PC-3 (cell line): ENCODE data around the gene PNMA6A. TPM values are rescaled to one million over a fixed set of nuclear protein-coding genes. Genes with fewer than 3 reads are reported as not detected.
"Not testable (repeated sequence)": the region's sequence is repeated elsewhere in the genome, so short reads cannot be mapped to it uniquely, and the experiment has no call there.

Experiments used
- ATAC-seq: fragments of 200-7000 bp; cut with Tn5 transposase; 2 replicates; pipeline ENCODE4 v1.9.1; 2020; ENCODE audit warnings: mild to moderate bottlenecking, moderate library complexity
- BruUV-seq: library from RNA; stranded (reverse); fragments of 400-500 nt; replicated peaks from 2 replicates; lab custom pipeline; 2021; lab: Mats Ljungman, UMichigan
- CTCF ChIA-PET: fragments of 300-600 bp; sonication (Branson Sonifier 250); formaldehyde crosslinking; loops from one replicate; lab custom pipeline; 2022; ENCODE audit warnings: antibody characterized with exemption; lab: Charles Lee
- POLR2A ChIA-PET: fragments of 300-600 bp; sonication (Branson Sonifier 250); formaldehyde crosslinking; loops from one replicate; lab custom pipeline; 2022; ENCODE audit warnings: antibody characterized with exemption; ENCODE audit not compliant: unreplicated experiment; lab: Charles Lee
- DNase-seq: peaks from one replicate; pipeline ENCODE4 v3.0.0-alpha.2; 2015
- H2AFZ ChIP-seq: fragments of 300-600 bp; sonication (generic); 2 replicates; pipeline ENCODE4 v1.6.0; 2016; ENCODE audit warnings: antibody characterized with exemption, low read length
- H3F3A ChIP-seq: fragments of 300-600 bp; sonication (generic); one replicate; pipeline ENCODE4 v1.6.0; 2017; ENCODE audit warnings: antibody characterized with exemption, low read length, control low read depth, mild to moderate bottlenecking; ENCODE audit not compliant: unreplicated experiment
- H3K27ac ChIP-seq: fragments of 300-600 bp; sonication (generic); 2 replicates; pipeline ENCODE4 v1.5.1; 2016; ENCODE audit warnings: mild to moderate bottlenecking, low read length
- H3K27me3 ChIP-seq: fragments of 300-600 bp; sonication (generic); 2 replicates; pipeline ENCODE4 v1.6.1; 2016; ENCODE audit warnings: low read length, mixed read lengths
- H3K36me3 ChIP-seq: fragments of 300-600 bp; sonication (generic); 2 replicates; pipeline ENCODE4 v1.6.1; 2016; ENCODE audit warnings: low read depth, mixed run types, low read length, mixed read lengths
- H3K4me1 ChIP-seq: fragments of 300-600 bp; sonication (generic); 2 replicates; pipeline ENCODE4 v1.5.1; 2016; ENCODE audit warnings: low read length; ENCODE audit not compliant: insufficient read depth
- H3K4me2 ChIP-seq: fragments of 300-600 bp; sonication (generic); 2 replicates; pipeline ENCODE4 v1.6.0; 2016; ENCODE audit warnings: low read length
- H3K4me3 ChIP-seq: fragments of 300-600 bp; sonication (generic); 2 replicates; pipeline ENCODE4 v1.5.1; 2016; ENCODE audit warnings: mild to moderate bottlenecking, low read length, mixed read lengths
- H3K79me2 ChIP-seq: fragments of 300-600 bp; sonication (generic); 2 replicates; pipeline ENCODE4 v1.6.1; 2017; ENCODE audit warnings: low read length, mixed read lengths
- H3K9ac ChIP-seq: fragments of 300-600 bp; sonication (generic); 2 replicates; pipeline ENCODE4 v1.6.0; 2016; ENCODE audit warnings: mild to moderate bottlenecking, low read length
- H3K9me2 ChIP-seq: fragments of 300-600 bp; sonication (generic); replicated peaks from 2 replicates; pipeline ENCODE4 v1.6.1; 2016; ENCODE audit warnings: mixed run types, low read length, mixed read lengths
- H3K9me3 ChIP-seq: fragments of 300-600 bp; sonication (generic); 2 replicates; pipeline ENCODE4 v1.6.1; 2016; ENCODE audit warnings: low read length, mixed read lengths
- H4K20me1 ChIP-seq: fragments of 300-600 bp; sonication (generic); 2 replicates; pipeline ENCODE4 v1.6.1; 2016; ENCODE audit warnings: low read length, mixed read lengths
- CTCF ChIP-seq: fragments of 300-600 bp; sonication (generic); conservative IDR thresholded peaks from 2 replicates; pipeline ENCODE4 v1.5.1; 2017; ENCODE audit warnings: antibody characterized with exemption, low read depth, mild to moderate bottlenecking, low read length
- EZH2 ChIP-seq: fragments of 300-600 bp; sonication (generic); IDR thresholded peaks from one replicate; pipeline ENCODE4 v1.6.1; 2017; ENCODE audit warnings: antibody characterized with exemption, mild to moderate bottlenecking, low read length; ENCODE audit not compliant: unreplicated experiment
- EZH2phosphoT487 ChIP-seq: fragments of 300-600 bp; sonication (generic); IDR thresholded peaks from 2 replicates; pipeline ENCODE4 v1.6.1; 2018; ENCODE audit warnings: mild to moderate bottlenecking, antibody characterized with exemption, low read length, borderline replicate concordance
- intact Hi-C: fragments of 100-400 bp; cut with micrococcal nuclease; formaldehyde crosslinking; loops from 2 replicates; pipeline ENCODE4 v1.9.0; 2023
- total RNA-seq: library from RNA; depleted of rRNA; stranded (reverse); fragments of >200 nt; gene quantifications from 2 replicates; pipeline ENCODE4 v1.2.3, GENCODE V29; 2014

Gene PNMA6A
- total RNA-seq, 1 experiment from 2014 or later: not detected

GRCh38 chrX:153102418-153102817 is 30.2 kb downstream of the PNMA6A start:
- H3K9me2 ChIP-seq: no peaks in the 10 kb centered on the region
- no peaks in the 10 kb centered on the region for H3K9me3 ChIP-seq
- no peak for ATAC-seq
- ChIA-PET CTCF (no interaction called here), POLR2A (no interaction called here)
- H3F3A ChIP-seq: no peaks in the 10 kb centered on the region
- H3K27me3 ChIP-seq: no peaks in the 10 kb centered on the region
- no peaks in the 10 kb centered on the region for H4K20me1 ChIP-seq
- TF ChIP-seq CTCF: no peak
- no peak for TF ChIP-seq EZH2
- no peak for TF ChIP-seq EZH2phosphoT487
- no peaks in the 10 kb centered on the region for H3K79me2 ChIP-seq
- H3K27ac ChIP-seq: no peak overlapping the region
- no peak overlapping the region for H3K4me2 ChIP-seq
- no TSS peak for BruUV-seq
- no peak overlapping the region for H3K9ac ChIP-seq
- H3K4me1 ChIP-seq: no peaks in the 10 kb centered on the region
- no peaks in the 10 kb centered on the region for H3K36me3 ChIP-seq
- intact Hi-C loops: no loop called here
- DNase-seq: peak; percentile 4
- H3K4me3 ChIP-seq: no peak overlapping the region
- no peak overlapping the region for H2AFZ ChIP-seq

- H3F3A ChIP-seq, H3K27ac ChIP-seq, H2AFZ ChIP-seq, H3K4me2 ChIP-seq, intact Hi-C loops, ATAC-seq, H3K79me2 ChIP-seq, H3K9ac ChIP-seq, H3K36me3 ChIP-seq, H3K9me2 ChIP-seq, H3K27me3 ChIP-seq, H4K20me1 ChIP-seq, H3K4me3 ChIP-seq, CTCF ChIA-PET, H3K9me3 ChIP-seq, POLR2A ChIA-PET, BruUV-seq, H3K4me1 ChIP-seq, DNase-seq: not testable (repeated sequence)
Observed at GRCh38 chrX:153104959-153105358, 32.7 kb downstream of the PNMA6A start.

DNA sequence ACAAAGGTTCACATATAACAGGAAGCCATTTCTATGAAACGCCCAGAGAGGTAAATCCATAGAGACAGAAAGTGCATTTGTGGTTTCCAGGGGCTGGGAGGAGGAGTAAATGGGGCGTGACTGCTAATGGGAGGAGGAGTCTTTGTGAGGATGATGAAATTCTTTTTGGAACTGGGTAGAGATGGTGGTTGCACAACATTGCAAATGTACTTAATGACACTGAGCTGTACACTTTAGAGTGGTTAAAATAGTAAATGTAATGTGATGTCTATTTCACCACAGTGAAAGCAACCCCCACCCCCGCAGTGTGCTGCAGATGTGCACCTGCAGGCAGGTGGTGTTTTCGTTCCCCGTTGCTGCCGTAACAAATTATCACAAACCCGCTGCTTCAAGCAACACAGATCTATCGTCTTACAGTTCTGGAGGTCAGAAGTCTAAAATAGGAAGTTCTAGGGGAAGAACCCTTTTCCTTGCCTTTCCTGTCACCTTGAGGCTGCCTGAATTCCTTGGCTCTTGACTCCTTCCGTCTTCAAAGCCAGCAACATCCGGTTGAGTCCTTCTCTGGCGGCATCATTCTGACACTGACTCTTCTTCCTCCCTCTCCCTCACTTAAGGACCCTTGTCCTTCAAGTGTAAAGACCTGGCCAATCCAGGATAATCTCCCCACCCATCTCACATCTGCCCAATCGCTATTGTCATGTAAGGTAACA is 34.0 kb downstream of the PNMA6A start:
- H3F3A ChIP-seq, H3K4me3 ChIP-seq, H3K9ac ChIP-seq, H4K20me1 ChIP-seq, DNase-seq, H3K36me3 ChIP-seq, BruUV-seq, ATAC-seq, H3K79me2 ChIP-seq, H3K4me1 ChIP-seq, H3K9me2 ChIP-seq, H3K4me2 ChIP-seq, intact Hi-C loops, H3K27ac ChIP-seq, H2AFZ ChIP-seq, H3K27me3 ChIP-seq, CTCF ChIA-PET, H3K9me3 ChIP-seq, POLR2A ChIA-PET: not testable (repeated sequence)

- H4K20me1 ChIP-seq, intact Hi-C loops, H3K27ac ChIP-seq, POLR2A ChIA-PET, H3K4me1 ChIP-seq, H3K27me3 ChIP-seq, H3K79me2 ChIP-seq, H3K9me3 ChIP-seq, H3K9me2 ChIP-seq, H3F3A ChIP-seq, BruUV-seq, DNase-seq, H3K4me2 ChIP-seq, H3K9ac ChIP-seq, H2AFZ ChIP-seq, ATAC-seq, H3K4me3 ChIP-seq, H3K36me3 ChIP-seq, CTCF ChIA-PET: not testable (repeated sequence)
Observed at GRCh38 chrX:153110735-153111134, 38.5 kb downstream of the PNMA6A start.

DNA sequence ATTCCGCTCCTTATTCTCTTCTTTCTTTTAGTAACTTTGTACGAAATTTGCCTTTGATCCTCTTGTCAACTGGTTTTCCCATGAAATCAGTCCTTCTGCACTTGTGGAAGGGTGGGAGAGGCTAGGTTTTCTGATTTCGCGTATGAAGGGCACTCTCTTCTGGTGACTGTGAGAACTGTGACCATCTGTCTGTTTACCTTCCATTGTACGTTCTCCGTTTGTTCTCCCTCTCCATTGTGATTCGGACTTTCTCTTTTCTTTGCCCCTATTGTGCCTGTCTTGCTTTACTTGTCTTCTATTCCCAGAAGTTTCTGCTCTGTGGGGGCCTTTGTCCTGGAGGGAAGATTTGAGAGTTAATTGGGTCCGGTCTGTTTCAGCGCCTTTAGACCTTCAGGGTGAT is 41.6 kb downstream of the PNMA6A start:
- intact Hi-C loops, BruUV-seq, H4K20me1 ChIP-seq, H3K9me3 ChIP-seq, H3K9me2 ChIP-seq, H3K9ac ChIP-seq, H2AFZ ChIP-seq, H3K4me3 ChIP-seq, H3K27ac ChIP-seq, H3K27me3 ChIP-seq, H3K79me2 ChIP-seq, H3K4me2 ChIP-seq, ATAC-seq, CTCF ChIA-PET, DNase-seq, H3F3A ChIP-seq, H3K36me3 ChIP-seq, H3K4me1 ChIP-seq, POLR2A ChIA-PET: not testable (repeated sequence)

DNA sequence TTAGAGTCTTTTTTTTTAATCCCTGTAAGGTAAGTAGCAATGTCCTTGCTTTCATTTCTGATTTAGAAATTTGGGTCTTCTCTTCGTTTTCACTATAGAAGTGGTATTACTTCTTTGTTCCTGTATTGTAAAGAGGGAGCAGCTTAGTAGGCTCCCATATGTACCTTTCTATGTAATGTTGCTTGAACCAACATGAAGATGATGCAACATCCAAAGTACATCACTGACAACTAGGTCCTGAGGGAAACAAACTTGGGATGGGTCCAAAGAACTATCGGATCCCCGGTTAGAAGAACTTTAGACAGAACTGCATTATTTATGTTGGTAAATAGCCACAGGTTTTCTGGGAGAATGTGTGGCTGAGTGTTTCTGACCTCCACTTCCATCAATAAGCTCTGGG is 45.5 kb downstream of the PNMA6A start:
- ATAC-seq, H3K36me3 ChIP-seq, intact Hi-C loops, H3K27ac ChIP-seq, H3K79me2 ChIP-seq, H3K9ac ChIP-seq, POLR2A ChIA-PET, CTCF ChIA-PET, H3K9me2 ChIP-seq, BruUV-seq, H3K4me2 ChIP-seq, DNase-seq, H3F3A ChIP-seq, H2AFZ ChIP-seq, H3K4me1 ChIP-seq, H3K9me3 ChIP-seq, H4K20me1 ChIP-seq, H3K27me3 ChIP-seq, H3K4me3 ChIP-seq: not testable (repeated sequence)
